Measurements from ENCODE around the gene BABAM1.

DNA sequence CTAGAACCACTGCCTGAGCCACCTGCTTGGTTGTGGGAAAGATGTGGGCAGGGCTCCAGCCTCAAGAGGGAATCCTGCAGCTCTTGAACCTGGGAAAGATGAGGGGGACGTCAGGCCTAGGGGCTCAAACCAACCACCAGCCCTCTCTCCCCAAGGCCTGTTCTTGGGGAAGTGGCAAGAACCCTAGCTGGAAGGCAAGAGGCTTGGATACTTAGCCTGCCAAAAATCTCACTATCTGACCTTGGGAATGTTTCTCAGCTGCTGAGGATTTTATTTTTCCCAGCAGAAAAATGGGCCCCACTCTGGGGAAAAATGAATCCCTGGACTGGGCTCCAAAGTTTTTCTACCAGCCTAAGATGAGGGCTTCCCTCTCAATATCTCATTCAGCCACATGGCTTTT is 7.3 kb upstream of the BABAM1 start:
- TF ChIP-seq POLR2AphosphoS5 (IDR thresholded peaks at IDR 0.05; ENCODE audit: insufficient read depth in 1 of 2, low read depth in 1 of 2), result no peak
- TF ChIP-seq, protein P1, sequence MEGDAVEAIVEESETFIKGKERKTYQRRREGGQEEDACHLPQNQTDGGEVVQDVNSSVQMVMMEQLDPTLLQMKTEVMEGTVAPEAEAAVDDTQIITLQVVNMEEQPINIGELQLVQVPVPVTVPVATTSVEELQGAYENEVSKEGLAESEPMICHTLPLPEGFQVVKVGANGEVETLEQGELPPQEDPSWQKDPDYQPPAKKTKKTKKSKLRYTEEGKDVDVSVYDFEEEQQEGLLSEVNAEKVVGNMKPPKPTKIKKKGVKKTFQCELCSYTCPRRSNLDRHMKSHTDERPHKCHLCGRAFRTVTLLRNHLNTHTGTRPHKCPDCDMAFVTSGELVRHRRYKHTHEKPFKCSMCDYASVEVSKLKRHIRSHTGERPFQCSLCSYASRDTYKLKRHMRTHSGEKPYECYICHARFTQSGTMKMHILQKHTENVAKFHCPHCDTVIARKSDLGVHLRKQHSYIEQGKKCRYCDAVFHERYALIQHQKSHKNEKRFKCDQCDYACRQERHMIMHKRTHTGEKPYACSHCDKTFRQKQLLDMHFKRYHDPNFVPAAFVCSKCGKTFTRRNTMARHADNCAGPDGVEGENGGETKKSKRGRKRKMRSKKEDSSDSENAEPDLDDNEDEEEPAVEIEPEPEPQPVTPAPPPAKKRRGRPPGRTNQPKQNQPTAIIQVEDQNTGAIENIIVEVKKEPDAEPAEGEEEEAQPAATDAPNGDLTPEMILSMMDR (IDR thresholded peaks at IDR 0.05), result no peak

Data from vagina (tissue), 2 donors.